Activated CD4-positive, alpha-beta T cell treated with anti-CD3 and anti-CD28 coated beads, Interleukin-10, Interleukin-2, amounts not matched to agents 100 ng/mL and 50 ng/mL, durations not matched to agents 16 hours and 8 hours (primary cell): Measurements from ENCODE around the gene STPG1.

Experiments
- DNase-seq: peaks from one replicate; pipeline ENCODE4 v3.0.0-alpha.2; 2020

The STPG1 gene

GRCh38 chr1:24337455-24337854 is 76.1 kb downstream of the STPG1 start:
- no peak for DNase-seq

- DNase-seq = no peak
These were observed 77.5 kb downstream of the STPG1 start for GRCh38 chr1:24336075-24336474.

- no peak for DNase-seq
These were observed 81.5 kb downstream of the STPG1 start for GRCh38 chr1:24331961-24332673.

- DNase-seq = no peak
These were observed 83.6 kb downstream of the STPG1 start for GRCh38 chr1:24329797-24330543.

- no peak for DNase-seq
These were observed 84.3 kb downstream of the STPG1 start for GRCh38 chr1:24329331-24329730.

GRCh38 chr1:24327891-24328290 is 85.7 kb downstream of the STPG1 start:
- DNase-seq = no peak

- DNase-seq = no peak
These were observed 86.1 kb downstream of the STPG1 start for GRCh38 chr1:24327486-24327885.

- no peak for DNase-seq
These were observed 87.8 kb downstream of the STPG1 start for GRCh38 chr1:24325587-24326449.

GRCh38 chr1:24324903-24325302 is 88.7 kb downstream of the STPG1 start:
- no peak for DNase-seq

- no peak for DNase-seq
These were observed 90.3 kb downstream of the STPG1 start for GRCh38 chr1:24323281-24323680.

- no peak for DNase-seq
These were observed 91.0 kb downstream of the STPG1 start for GRCh38 chr1:24322470-24323177.

- DNase-seq = peak; percentile 86
These were observed 91.7 kb downstream of the STPG1 start for GRCh38 chr1:24321697-24322469.

GRCh38 chr1:24321126-24321525 is 92.5 kb downstream of the STPG1 start:
- peak; percentile 66 for DNase-seq

GRCh38 chr1:24319962-24320361 is 93.6 kb downstream of the STPG1 start:
- no peak for DNase-seq

GRCh38 chr1:24319312-24319863 is 94.2 kb downstream of the STPG1 start, which contains the start of gene GRHL3:
GRHL3 (plus strand) TSS chr1:24319357; CDS start chr1:24319552, 195 bp downstream.
- DNase-seq = no peak

- no peak for DNase-seq
These were observed 94.8 kb downstream of the STPG1 start for GRCh38 chr1:24318615-24319311.

GRCh38 chr1:24317956-24318614 is 95.5 kb downstream of the STPG1 start:
- DNase-seq = no peak

GRCh38 chr1:24317081-24317480 is 96.5 kb downstream of the STPG1 start:
- DNase-seq = no peak

- DNase-seq = no peak
These were observed 96.9 kb downstream of the STPG1 start for GRCh38 chr1:24316645-24317044.

GRCh38 chr1:24315391-24315790 is 98.2 kb downstream of the STPG1 start:
- no peak for DNase-seq
